Mucosa of descending colon (tissue), 3 donors: Measurements from ENCODE around the gene KSR2. TPM values are rescaled to one million over a fixed set of nuclear protein-coding genes. Genes with fewer than 3 reads are reported as not detected.

Source experiments
- ATAC-seq: fragments of 200-7000 bp; cut with Tn5 transposase; one replicate; pipeline ENCODE4 v1.9.1; 2020; ENCODE audit warnings: mild to moderate bottlenecking, moderate library complexity
- DNase-seq, 3 donors: peaks; one replicate each; pipeline ENCODE4 v3.0.0-alpha.2; 2020
- H3K36me3 ChIP-seq: fragments of 200-600 bp; one replicate; pipeline ENCODE4 v1.8.0; 2021; ENCODE audit warnings: low read depth, mild to moderate bottlenecking
- H3K4me1 ChIP-seq: fragments of 200-600 bp; one replicate; pipeline ENCODE4 v1.8.0; 2021; ENCODE audit warnings: low read depth, mild to moderate bottlenecking
- H3K4me3 ChIP-seq: fragments of 200-600 bp; one replicate; pipeline ENCODE4 v1.8.0; 2021; ENCODE audit warnings: mild to moderate bottlenecking
- H3K9me3 ChIP-seq: fragments of 200-600 bp; one replicate; pipeline ENCODE4 v1.8.0; 2021; ENCODE audit warnings: mild to moderate bottlenecking
- CTCF ChIP-seq: fragments of 200-600 bp; IDR thresholded peaks from one replicate; pipeline ENCODE4 v1.8.0; 2022; ENCODE audit warnings: antibody characterized with exemption, mild to moderate bottlenecking
- intact Hi-C, 2 donors: fragments of 100-400 bp; cut with DNase I in 1 of 2; cut with micrococcal nuclease in 1 of 2; formaldehyde crosslinking; loops; one replicate each; pipeline versions ENCODE4 v1.11.0 to v1.11.1; 2022; cut with DNase I, micrococcal nuclease
- total RNA-seq, 3 donors: library from RNA; stranded (reverse); fragmentation: NEBNext Ultra II Directional in 2 of 3; extraction: Animal tissue kit (Norgen Biotek cat#: 25700) in 2 of 3; gene quantifications; one replicate each; pipeline versions ENCODE4 v1.2.1 to v1.2.4, GENCODE V29; 2021 to 2023
- donor health status: DM: no; HTN: no; CAD: no; lungs with moderate emphysema.
- donor health status: DM: no; HTN: no; CAD: no.
- donor health status: DM: no; HTN: yes; CAD: no.

The KSR2 gene
- total RNA-seq, 3 donors from 2014 or later: 1.4 to 2.8 (median 2.5) TPM

- intact Hi-C loops: no loop called here
These were observed 528.4 kb downstream of the KSR2 start for GRCh38 chr12:117440384-117440783.

GRCh38 chr12:117439531-117440001 is 529.2 kb downstream of the KSR2 start:
- H3K4me1 ChIP-seq: no peaks in the 10 kb centered on the region
- no peaks in the 10 kb centered on the region for H3K36me3 ChIP-seq
- no peak overlapping the region for H3K4me3 ChIP-seq
- no peaks in the 10 kb centered on the region for H3K9me3 ChIP-seq
- ATAC-seq (peak; percentile 27), DNase-seq (no peak)
- intact Hi-C loops: no loop called here
- no peak for TF ChIP-seq CTCF

More at GRCh38 chr12:117440384-117440783, 528.4 kb downstream of the KSR2 start:
- DNase-seq (no peak), ATAC-seq (no peak)
- H3K4me3 ChIP-seq: no peak overlapping the region
- no peak for TF ChIP-seq CTCF
- no peaks in the 10 kb centered on the region for H3K9me3 ChIP-seq
- no peaks in the 10 kb centered on the region for H3K4me1 ChIP-seq
- no peaks in the 10 kb centered on the region for H3K36me3 ChIP-seq

GRCh38 chr12:117438809-117439208 is 530.0 kb downstream of the KSR2 start:
- H3K4me1 ChIP-seq: no peaks in the 10 kb centered on the region
- DNase-seq: no peak
- TF ChIP-seq CTCF: no peak
- H3K36me3 ChIP-seq: no peaks in the 10 kb centered on the region
- no peak overlapping the region for H3K4me3 ChIP-seq
- no peak for ATAC-seq
- intact Hi-C loops: no loop called here
- no peaks in the 10 kb centered on the region for H3K9me3 ChIP-seq

GRCh38 chr12:117437516-117438255 is 531.1 kb downstream of the KSR2 start:
- Histone ChIP-seq H3K36me3 (no peaks in the 10 kb centered on the region), H3K4me1 (no peaks in the 10 kb centered on the region), H3K4me3 (no peak overlapping the region), H3K9me3 (no peaks in the 10 kb centered on the region)
- ATAC-seq: no peak
- no peak for DNase-seq
- TF ChIP-seq CTCF: no peak
- intact Hi-C loops: no loop called here

- intact Hi-C loops: no loop called here
- H3K9me3 ChIP-seq: no peaks in the 10 kb centered on the region
- no peak overlapping the region for H3K4me3 ChIP-seq
- DNase-seq: no peak
- ATAC-seq: no peak
- no peaks in the 10 kb centered on the region for H3K36me3 ChIP-seq
- no peaks in the 10 kb centered on the region for H3K4me1 ChIP-seq
- TF ChIP-seq CTCF: no peak
These were observed 534.9 kb downstream of the KSR2 start for GRCh38 chr12:117433878-117434277.
